Gastroesophageal sphincter (tissue), 3 donors: Measurements from ENCODE around the gene DNALI1.

Source experiments
- POLR2A ChIP-seq, 2 donors: fragments of 450-650 bp; IDR thresholded peaks; one replicate each; pipeline ENCODE4 v1.6.1; 2017; ENCODE audit warnings: antibody characterized with exemption in 2 of 2, mild to moderate bottlenecking in 2 of 2, moderate library complexity in 1 of 2
- POLR2AphosphoS5 ChIP-seq: sonication (generic); formaldehyde crosslinking; IDR thresholded peaks from one replicate; pipeline ENCODE4 v1.6.1; 2017; ENCODE audit warnings: antibody characterized with exemption
- TF ChIP-seq, protein P1 (sequence below), 4 experiments: fragments of 200-600 bp in 2 of 4; fragments of 450-650 bp in 2 of 4; sonication (generic) in 1 of 4; IDR thresholded peaks; one replicate each; pipeline ENCODE4 v1.5.1; 2017 to 2019; ENCODE audit warnings: antibody characterized with exemption in 4 of 4, mild to moderate bottlenecking in 2 of 4, moderate library complexity in 2 of 4

DNA sequence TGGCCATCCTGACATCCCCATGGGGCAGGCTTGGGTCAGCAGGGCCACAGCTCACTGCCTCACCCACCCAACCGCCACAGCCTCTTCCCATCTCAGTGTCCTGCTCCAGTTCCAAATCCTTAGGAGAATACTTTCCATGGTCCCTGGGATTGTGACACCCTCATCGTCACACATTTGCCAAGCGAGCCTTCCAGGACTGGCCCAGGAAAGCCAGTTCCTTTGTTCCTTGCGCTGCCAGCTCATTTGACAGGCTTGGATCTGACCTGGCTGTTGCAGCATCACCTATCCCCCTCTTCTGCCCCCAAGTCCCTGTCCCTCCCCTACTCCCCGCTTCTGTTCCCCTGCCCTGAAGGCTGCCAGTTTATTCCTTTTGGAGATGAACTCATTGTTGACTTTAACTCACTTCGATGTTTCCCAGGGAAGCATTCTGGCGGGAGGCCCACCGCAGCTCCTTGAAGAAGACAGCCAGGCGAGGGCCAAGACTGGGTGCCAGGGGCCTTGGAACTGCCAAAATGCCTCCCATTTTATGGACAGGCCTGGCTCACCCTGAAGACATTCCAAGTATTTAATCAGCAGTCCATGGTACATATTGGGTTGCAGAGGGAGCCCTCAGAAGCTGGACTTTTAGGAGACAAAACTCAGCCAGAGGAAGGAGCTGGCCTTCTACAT, 49.2 kb downstream of the DNALI1 start:
- TF ChIP-seq POLR2AphosphoS5 (no peak), POLR2A (IDR thresholded peaks at IDR 0.05) (no peak)
- TF ChIP-seq, protein P1, sequence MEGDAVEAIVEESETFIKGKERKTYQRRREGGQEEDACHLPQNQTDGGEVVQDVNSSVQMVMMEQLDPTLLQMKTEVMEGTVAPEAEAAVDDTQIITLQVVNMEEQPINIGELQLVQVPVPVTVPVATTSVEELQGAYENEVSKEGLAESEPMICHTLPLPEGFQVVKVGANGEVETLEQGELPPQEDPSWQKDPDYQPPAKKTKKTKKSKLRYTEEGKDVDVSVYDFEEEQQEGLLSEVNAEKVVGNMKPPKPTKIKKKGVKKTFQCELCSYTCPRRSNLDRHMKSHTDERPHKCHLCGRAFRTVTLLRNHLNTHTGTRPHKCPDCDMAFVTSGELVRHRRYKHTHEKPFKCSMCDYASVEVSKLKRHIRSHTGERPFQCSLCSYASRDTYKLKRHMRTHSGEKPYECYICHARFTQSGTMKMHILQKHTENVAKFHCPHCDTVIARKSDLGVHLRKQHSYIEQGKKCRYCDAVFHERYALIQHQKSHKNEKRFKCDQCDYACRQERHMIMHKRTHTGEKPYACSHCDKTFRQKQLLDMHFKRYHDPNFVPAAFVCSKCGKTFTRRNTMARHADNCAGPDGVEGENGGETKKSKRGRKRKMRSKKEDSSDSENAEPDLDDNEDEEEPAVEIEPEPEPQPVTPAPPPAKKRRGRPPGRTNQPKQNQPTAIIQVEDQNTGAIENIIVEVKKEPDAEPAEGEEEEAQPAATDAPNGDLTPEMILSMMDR (IDR thresholded peaks at IDR 0.05), result no peak
